Measurements from ENCODE around the gene PPARD. TPM values are rescaled to one million over a fixed set of nuclear protein-coding genes. Genes with fewer than 3 reads are reported as not detected.
"Not testable (repeated sequence)": the region's sequence is repeated elsewhere in the genome, so short reads cannot be mapped to it uniquely, and the experiment has no call there.

The PPARD gene
- total RNA-seq, 1 experiment from 2014 or later = 2.9 TPM

GRCh38 chr6:35412102-35412501, 69.7 kb downstream of the PPARD start:
- DNase-seq (ENCODE audit: low read depth, low spot score) = no peak
- in situ Hi-C loops (cut with HindIII; ENCODE audit: low pct_unique_long_range_greater_than_20kb, low sequenced_read_pairs) = no loop called here

- in situ Hi-C loops (cut with HindIII; ENCODE audit: low pct_unique_long_range_greater_than_20kb, low sequenced_read_pairs) = no loop called here
- no peak for DNase-seq (ENCODE audit: low read depth, low spot score)
These were observed 71.6 kb downstream of the PPARD start for GRCh38 chr6:35413911-35414310.

GRCh38 chr6:35415065-35415891, 72.9 kb downstream of the PPARD start:
- peak; percentile 68 for DNase-seq (ENCODE audit: low read depth, low spot score)
- in situ Hi-C loops (cut with HindIII; ENCODE audit: low pct_unique_long_range_greater_than_20kb, low sequenced_read_pairs) = no loop called here

- in situ Hi-C loops (cut with HindIII; ENCODE audit: low pct_unique_long_range_greater_than_20kb, low sequenced_read_pairs) = no loop called here
These were observed 75.8 kb downstream of the PPARD start for GRCh38 chr6:35417979-35418661.

GRCh38 chr6:35419417-35419816, 77.1 kb downstream of the PPARD start:
- in situ Hi-C loops (cut with HindIII; ENCODE audit: low pct_unique_long_range_greater_than_20kb, low sequenced_read_pairs) = no loop called here
- DNase-seq (ENCODE audit: low read depth, low spot score) = peak; percentile 47

More at GRCh38 chr6:35417979-35418661, 75.8 kb downstream of the PPARD start:
- DNase-seq (ENCODE audit: low read depth, low spot score) = no peak

GRCh38 chr6:35419961-35420360, 77.6 kb downstream of the PPARD start:
- in situ Hi-C loops (cut with HindIII; ENCODE audit: low pct_unique_long_range_greater_than_20kb, low sequenced_read_pairs) = no loop called here
- no peak for DNase-seq (ENCODE audit: low read depth, low spot score)

- no peak for DNase-seq (ENCODE audit: low read depth, low spot score)
- in situ Hi-C loops (cut with HindIII; ENCODE audit: low pct_unique_long_range_greater_than_20kb, low sequenced_read_pairs) = no loop called here
These were observed 82.9 kb downstream of the PPARD start for GRCh38 chr6:35425284-35425683.

GRCh38 chr6:35426074-35426473, 83.7 kb downstream of the PPARD start:
- DNase-seq (ENCODE audit: low read depth, low spot score) = no peak
- in situ Hi-C loops (cut with HindIII; ENCODE audit: low pct_unique_long_range_greater_than_20kb, low sequenced_read_pairs) = no loop called here

GRCh38 chr6:35427435-35427834, 85.1 kb downstream of the PPARD start:
- in situ Hi-C loops (cut with HindIII; ENCODE audit: low pct_unique_long_range_greater_than_20kb, low sequenced_read_pairs) = no loop called here
- no peak for DNase-seq (ENCODE audit: low read depth, low spot score)

GRCh38 chr6:35427851-35428321, 85.5 kb downstream of the PPARD start:
- in situ Hi-C loops (cut with HindIII; ENCODE audit: low pct_unique_long_range_greater_than_20kb, low sequenced_read_pairs) = no loop called here
- DNase-seq (ENCODE audit: low read depth, low spot score) = no peak

GRCh38 chr6:35428421-35429149, 86.2 kb downstream of the PPARD start:
- no peak for DNase-seq (ENCODE audit: low read depth, low spot score)
- in situ Hi-C loops (cut with HindIII; ENCODE audit: low pct_unique_long_range_greater_than_20kb, low sequenced_read_pairs) = no loop called here

- DNase-seq (ENCODE audit: low read depth, low spot score) = no peak
- in situ Hi-C loops (cut with HindIII; ENCODE audit: low pct_unique_long_range_greater_than_20kb, low sequenced_read_pairs) = no loop called here
These were observed 87.1 kb downstream of the PPARD start for GRCh38 chr6:35429463-35429862.

GRCh38 chr6:35432291-35432690, 89.9 kb downstream of the PPARD start:
- no peak for DNase-seq (ENCODE audit: low read depth, low spot score)
- in situ Hi-C loops (cut with HindIII; ENCODE audit: low pct_unique_long_range_greater_than_20kb, low sequenced_read_pairs) = no loop called here

- in situ Hi-C loops (cut with HindIII; ENCODE audit: low pct_unique_long_range_greater_than_20kb, low sequenced_read_pairs) = not testable (repeated sequence)
These were observed 90.3 kb downstream of the PPARD start for GRCh38 chr6:35432702-35433101.

GRCh38 chr6:35435074-35435837, 92.9 kb downstream of the PPARD start:
- in situ Hi-C loops (cut with HindIII; ENCODE audit: low pct_unique_long_range_greater_than_20kb, low sequenced_read_pairs) = no loop called here
- DNase-seq (ENCODE audit: low read depth, low spot score) = no peak

More at GRCh38 chr6:35432702-35433101, 90.3 kb downstream of the PPARD start:
- not testable (repeated sequence) for DNase-seq (ENCODE audit: low read depth, low spot score)

- in situ Hi-C loops (cut with HindIII; ENCODE audit: low pct_unique_long_range_greater_than_20kb, low sequenced_read_pairs) = no loop called here
- no peak for DNase-seq (ENCODE audit: low read depth, low spot score)
These were observed 93.9 kb downstream of the PPARD start for GRCh38 chr6:35436071-35436857.

All from SK-MEL-5 (cell line).